Measurements from ENCODE around the gene SEC14L2.

SEC14L2 gene

GRCh38 chr22:30396871-30397655 is at the start of gene SEC14L2:
SEC14L2 (plus strand) TSS chr22:30397018; CDS start chr22:30397117, 99 bp downstream.
- peak; percentile 24 for DNase-seq (ENCODE audit: low read depth)

- no peak for DNase-seq (ENCODE audit: low read depth)
Observed at GRCh38 chr22:30347255-30347892, 49.4 kb upstream of the SEC14L2 start.

- DNase-seq (ENCODE audit: low read depth), result no peak
Observed at GRCh38 chr22:30348404-30348803, 48.4 kb upstream of the SEC14L2 start.

DNA sequence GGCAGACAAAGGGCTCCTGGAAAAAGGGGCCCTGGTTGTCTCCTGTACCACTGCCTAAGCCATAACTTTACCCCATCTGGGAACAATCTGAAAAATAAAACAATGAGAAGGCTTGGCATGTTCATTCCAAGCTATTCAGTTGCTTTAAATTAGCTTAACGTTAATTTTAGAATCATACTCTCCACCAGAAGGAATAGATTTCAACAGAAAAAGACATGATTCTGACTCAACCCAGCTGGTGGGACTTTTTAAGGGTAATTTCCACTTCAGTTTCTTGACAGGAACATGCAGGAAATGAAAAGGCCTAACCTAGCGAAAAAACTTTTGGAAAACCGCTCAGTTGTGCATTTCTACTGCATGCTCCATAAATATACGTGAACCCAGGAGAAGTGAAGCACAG is 48.0 kb upstream of the SEC14L2 start:
- DNase-seq (ENCODE audit: low read depth), result no peak

GRCh38 chr22:30351226-30351625 is 45.6 kb upstream of the SEC14L2 start:
- DNase-seq (ENCODE audit: low read depth), result no peak

DNA sequence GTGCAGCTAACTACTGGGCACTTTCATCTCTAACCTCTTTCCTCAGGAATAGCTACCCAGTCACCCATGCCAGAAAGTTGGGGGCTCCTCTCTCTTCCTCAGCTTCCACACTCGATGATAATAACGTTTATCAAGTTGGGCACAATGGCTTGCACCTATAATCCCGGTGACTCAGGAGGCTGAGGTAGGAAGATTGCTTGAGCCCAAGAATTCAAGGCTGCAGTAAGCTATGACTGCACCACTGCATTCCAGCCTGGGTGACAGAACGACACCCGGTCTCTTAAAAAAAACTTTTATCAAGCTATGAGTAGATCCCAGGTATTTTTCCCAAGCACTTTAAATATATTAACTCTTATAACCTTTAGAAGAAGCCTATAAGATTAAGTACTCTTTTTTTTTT is 42.2 kb upstream of the SEC14L2 start:
- DNase-seq (ENCODE audit: low read depth), result no peak

- DNase-seq (ENCODE audit: low read depth), result peak; percentile 80
Observed at GRCh38 chr22:30356449-30357235, 40.2 kb upstream of the SEC14L2 start, which contains the start of the genes CCDC157 and SF3A1. CCDC157 (plus strand) TSS chr22:30357007; CDS start chr22:30366001, 8,994 bp downstream. SF3A1 (minus strand) TSS chr22:30356894; CDS start chr22:30356792, 102 bp downstream.

DNA sequence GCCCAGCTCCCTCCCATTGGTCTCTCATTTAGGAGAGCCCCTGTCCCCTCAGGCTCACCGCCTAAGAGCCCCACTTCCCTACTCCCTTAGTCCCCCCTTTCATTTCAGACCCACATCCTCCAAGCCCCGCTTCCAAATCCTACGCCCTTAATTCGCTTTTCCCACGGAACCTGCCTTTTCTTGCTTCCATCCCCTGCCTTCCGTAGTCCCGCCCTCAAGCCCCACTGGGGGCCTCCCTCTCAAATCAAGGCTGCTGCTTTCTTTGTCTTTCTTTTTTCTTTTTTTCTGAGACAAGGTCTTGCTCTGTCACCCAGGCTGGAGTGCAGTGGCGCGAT is 39.6 kb upstream of the SEC14L2 start:
- DNase-seq (ENCODE audit: low read depth), result no peak

DNA sequence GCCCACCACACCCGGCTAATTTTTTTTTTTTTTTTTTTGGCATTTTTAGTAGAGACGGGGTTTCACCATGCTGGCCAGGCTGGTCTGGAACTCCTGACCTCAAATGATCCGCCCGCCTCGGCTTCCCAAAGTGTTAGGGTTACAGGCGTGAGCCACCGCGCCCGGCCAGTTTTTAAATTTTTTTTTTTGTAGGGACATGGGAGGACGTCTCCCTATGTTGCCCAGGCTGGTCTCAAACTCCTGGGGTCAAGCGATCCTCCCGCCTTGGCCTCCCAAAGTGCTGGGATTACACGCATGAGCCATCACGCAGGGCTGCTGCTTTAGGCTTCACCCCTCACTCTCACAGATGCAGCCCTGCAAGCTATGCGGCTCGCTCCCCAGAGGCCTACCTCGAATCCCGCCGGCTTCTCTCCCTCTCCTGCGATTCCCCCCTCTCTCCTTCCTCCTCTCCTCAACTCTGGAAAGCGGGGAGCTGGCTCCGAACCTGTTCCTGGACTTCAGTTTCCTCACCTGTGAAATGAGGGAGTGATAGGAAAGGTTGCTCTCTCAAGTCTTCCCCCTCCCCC is 39.1 kb upstream of the SEC14L2 start:
- DNase-seq (ENCODE audit: low read depth), result no peak

GRCh38 chr22:30358541-30358940 is 38.3 kb upstream of the SEC14L2 start:
- no peak for DNase-seq (ENCODE audit: low read depth)

DNA sequence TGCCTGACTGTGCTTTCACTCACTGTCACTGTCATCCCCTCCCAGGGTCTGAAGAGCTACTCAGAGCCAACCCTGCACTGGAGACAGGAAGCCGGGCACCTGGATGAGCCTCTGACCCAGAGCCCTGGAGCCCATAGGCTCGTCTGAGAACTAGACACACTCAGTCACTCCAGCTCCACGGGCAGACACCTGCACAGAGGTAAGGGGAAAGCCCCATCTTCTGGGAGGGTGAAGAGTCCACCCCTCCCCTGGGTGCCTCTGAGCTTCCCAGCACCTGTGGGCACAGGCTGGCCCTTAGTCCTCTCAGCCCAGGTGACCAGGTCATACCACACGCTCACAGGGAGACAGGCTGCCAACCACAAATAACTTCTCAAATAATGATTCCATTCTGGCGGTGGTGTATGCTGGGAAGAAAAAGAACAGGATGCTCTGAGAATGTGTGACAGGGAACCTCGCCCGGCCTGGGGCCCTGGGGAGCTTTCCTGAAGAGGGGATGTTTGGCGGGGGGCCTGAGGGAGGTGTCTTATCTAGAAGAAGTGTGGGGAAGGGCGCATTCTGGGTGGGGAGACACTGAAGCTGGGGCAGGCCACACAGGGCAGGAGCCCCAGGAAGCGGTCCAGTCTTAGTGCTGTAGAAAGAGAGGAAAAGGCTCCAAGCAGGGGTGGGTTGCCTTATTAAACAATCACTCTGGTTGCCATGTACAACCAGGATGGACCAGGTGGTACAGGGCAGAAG is 34.7 kb upstream of the SEC14L2 start:
- no peak for DNase-seq (ENCODE audit: low read depth)

DNA sequence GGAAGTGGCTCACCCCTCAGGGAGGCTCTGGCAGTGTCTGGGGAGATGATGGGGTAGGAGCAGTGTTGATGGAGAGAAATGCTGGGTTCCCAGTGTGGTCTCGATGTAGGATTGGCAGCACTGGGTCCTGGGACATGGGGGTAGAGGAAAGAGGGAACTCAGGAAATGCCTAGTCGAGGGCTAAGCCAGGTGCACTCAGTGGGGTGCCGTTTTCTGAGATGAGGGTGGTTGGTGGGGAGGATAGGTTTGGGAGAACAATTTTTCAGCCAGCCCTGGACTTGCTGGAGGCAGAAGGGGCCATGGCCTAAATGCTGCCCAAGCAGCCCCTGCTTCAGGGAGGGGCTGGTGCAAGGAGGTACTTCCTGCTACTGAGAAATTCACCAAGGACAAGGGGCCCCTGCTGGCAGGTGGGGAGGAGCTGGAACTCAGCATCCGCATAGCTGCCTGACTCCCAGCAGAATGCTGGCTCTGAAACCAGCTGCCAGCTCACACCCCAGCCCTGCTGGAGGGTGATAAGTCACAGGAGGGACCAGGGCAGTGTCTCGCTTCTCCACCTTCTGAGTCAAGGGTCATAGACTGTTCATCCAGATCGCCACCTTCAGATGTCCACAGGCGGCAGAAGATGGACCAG is 34.1 kb upstream of the SEC14L2 start:
- DNase-seq (ENCODE audit: low read depth), result no peak

GRCh38 chr22:30365891-30366290 is 30.9 kb upstream of the SEC14L2 start:
- no peak for DNase-seq (ENCODE audit: low read depth)

DNA sequence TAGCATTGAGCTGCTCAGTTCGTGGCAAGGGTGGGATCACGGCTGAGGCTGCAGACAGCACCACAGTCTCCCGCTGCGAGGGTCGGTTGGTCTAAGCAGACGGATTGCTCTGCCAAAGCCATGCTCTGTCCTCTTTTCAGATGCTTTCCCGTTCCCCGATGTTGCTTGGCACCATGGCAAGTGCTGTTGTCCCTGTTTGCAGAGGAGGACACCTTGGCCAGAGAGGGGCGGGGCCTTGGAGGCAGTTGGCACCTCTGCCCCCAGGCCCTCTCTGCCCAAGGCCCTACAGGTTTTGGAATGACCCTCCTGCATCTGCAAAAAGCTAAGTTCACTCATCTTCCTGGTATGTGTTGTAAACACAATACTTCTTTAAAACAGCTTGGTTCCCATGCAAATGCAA is 28.4 kb upstream of the SEC14L2 start:
- DNase-seq (ENCODE audit: low read depth), result no peak

- no peak for DNase-seq (ENCODE audit: low read depth)
Observed at GRCh38 chr22:30370641-30371230, 26.1 kb upstream of the SEC14L2 start.

DNA sequence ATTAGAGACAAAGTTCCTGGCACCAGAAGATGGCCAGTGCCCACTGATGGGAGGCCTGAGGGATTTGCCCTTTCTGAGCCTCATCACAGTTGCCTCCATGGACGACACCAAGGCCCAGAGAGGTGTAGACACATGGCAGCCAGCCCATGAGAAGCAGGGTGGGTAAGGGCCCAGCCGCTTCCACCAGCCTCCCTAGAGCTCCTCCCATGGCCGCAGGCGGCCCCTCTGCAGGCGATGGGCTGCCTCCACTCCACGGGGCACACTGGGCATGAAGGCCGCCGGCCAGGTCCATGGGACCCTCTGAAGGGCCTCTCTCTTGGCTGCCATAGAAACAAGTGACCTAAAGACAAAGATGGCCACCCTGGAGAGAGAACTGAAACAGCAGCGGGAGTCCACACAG is 25.5 kb upstream of the SEC14L2 start:
- DNase-seq (ENCODE audit: low read depth), result no peak

DNA sequence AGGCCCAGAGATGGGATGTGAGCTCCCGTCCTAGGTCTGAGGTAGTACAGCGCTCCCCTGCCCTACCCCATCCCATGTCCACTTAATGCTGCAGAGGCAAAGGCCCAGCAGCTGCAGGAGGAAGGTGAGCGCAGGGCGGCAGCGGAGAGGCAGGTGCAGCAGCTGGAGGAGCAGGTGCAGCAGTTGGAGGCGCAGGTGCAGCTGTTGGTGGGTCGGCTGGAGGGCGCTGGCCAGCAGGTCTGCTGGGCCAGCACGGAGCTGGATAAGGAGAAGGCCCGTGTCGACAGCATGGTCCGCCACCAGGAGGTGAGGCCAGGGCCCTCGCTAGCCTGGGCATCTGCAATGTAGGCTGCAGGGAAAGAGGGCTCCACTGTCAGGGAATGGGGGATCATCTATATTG is 24.8 kb upstream of the SEC14L2 start:
- DNase-seq (ENCODE audit: low read depth), result no peak

DNA sequence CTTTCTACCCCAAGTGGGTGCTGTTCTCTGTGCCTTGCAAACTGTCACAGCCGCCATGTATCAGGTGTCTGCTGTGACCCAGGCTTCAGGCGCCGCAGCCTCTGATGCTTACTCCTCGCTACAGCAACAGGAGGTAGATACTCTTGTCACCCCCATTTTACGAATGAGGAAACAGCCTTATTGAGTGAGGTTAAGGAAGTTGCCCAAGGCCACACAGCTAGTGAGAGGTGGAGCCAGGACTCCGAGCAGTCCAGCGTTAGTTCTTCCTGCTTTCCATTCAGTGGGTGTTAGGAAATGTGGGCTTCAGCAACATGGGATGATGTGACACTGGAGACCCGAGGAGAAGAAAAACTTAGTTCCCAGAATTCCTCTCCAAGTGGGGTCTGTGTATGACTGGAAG is 23.9 kb upstream of the SEC14L2 start:
- DNase-seq (ENCODE audit: low read depth), result no peak

- no peak for DNase-seq (ENCODE audit: low read depth)
Observed at GRCh38 chr22:30373331-30374325, 23.2 kb upstream of the SEC14L2 start.

All from stimulated activated CD8-positive, alpha-beta memory T cell treated with anti-CD3 and anti-CD28 coated beads, Interleukin-12 subunit alpha, Interleukin-12 subunit beta, amount 100 ng/mL, for 4 hours (primary cell).